Activated T-helper 9 cell treated with anti-CD3 and anti-CD28 coated beads, Interleukin-2, amount 50 U/mL, for 16 hours (primary cell): Measurements from ENCODE around the gene NEBL.
"Not testable (repeated sequence)": the region's sequence is repeated elsewhere in the genome, so short reads cannot be mapped to it uniquely, and the experiment has no call there.

Experiments
- DNase-seq: peaks from one replicate; pipeline ENCODE4 v3.0.0-alpha.2; 2020; ENCODE audit warnings: low read depth

NEBL gene, protein sequence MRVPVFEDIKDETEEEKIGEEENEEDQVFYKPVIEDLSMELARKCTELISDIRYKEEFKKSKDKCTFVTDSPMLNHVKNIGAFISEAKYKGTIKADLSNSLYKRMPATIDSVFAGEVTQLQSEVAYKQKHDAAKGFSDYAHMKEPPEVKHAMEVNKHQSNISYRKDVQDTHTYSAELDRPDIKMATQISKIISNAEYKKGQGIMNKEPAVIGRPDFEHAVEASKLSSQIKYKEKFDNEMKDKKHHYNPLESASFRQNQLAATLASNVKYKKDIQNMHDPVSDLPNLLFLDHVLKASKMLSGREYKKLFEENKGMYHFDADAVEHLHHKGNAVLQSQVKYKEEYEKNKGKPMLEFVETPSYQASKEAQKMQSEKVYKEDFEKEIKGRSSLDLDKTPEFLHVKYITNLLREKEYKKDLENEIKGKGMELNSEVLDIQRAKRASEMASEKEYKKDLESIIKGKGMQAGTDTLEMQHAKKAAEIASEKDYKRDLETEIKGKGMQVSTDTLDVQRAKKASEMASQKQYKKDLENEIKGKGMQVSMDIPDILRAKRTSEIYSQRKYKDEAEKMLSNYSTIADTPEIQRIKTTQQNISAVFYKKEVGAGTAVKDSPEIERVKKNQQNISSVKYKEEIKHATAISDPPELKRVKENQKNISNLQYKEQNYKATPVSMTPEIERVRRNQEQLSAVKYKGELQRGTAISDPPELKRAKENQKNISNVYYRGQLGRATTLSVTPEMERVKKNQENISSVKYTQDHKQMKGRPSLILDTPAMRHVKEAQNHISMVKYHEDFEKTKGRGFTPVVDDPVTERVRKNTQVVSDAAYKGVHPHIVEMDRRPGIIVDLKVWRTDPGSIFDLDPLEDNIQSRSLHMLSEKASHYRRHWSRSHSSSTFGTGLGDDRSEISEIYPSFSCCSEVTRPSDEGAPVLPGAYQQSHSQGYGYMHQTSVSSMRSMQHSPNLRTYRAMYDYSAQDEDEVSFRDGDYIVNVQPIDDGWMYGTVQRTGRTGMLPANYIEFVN

DNA sequence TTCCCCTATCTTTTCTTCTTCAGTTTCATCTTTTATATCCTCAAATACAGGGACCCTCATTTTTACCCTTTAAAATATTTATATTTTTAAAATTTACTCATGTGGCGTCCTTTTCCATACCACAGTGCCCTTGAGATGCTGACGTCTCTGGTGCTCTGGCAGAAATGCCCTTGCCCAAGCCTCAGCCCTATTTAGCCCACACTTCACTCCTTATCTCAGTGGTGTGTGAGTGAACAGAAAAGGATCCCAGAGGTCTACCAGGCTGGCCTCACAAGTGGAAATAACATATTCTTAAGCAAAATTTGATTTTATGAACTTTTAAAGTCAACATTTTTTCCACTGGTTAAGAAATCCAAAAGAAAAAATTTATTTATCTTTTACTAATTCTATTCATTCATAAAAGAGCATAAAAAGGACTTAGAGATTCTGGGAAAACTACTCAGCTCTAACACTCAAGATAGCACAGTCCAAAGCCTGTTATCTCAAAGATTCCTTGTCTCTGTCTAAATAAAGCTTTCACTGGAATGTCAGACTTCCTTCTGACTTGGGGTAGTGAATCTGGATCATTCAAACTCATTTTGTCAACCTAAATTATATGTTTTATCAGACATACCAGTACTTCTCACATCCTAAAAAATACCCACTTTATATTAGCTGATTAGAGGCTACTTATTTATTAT lies at the start of gene NEBL:
NEBL (minus strand) TSS at position 166 of the 680 bp plus-strand sequence; CDS start at position 60, 106 bp downstream.
- no peak for DNase-seq

DNA sequence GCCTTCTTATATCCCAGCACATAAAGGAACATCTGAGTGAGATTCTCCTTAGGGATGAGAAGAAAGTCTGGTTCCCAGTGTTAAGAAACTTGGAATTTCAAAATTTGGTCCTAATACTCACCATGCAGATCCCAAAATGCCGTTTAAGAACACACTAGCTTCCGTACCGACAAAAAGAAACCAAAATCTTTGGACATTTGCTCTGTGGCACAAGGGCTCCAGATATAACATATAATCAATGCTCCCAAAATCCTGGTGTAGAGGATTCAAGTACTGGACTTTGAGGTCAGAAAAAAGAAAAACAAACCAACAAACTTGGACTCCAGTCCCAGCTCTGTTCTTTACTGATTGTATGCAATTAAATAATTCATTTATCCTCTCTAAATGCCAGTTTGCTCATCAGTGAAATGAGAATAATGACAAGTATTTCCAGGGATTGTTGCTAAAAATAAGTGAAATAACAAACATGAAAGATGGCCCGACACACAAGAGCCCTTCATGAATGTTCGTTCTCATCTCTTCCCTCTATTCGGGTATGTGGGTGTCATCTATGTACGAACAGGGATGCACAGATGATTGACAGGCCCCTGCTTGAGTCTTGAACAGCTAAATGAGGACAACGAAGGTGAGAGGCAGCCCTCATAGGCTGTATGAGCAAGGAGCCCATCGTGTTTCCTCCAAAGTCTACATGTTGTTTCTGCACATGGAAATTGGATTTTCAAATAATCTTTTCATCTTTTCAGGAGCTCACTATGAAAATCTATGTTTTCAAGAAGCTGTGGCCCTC lies 48.6 kb upstream of the NEBL start:
- no peak for DNase-seq

DNA sequence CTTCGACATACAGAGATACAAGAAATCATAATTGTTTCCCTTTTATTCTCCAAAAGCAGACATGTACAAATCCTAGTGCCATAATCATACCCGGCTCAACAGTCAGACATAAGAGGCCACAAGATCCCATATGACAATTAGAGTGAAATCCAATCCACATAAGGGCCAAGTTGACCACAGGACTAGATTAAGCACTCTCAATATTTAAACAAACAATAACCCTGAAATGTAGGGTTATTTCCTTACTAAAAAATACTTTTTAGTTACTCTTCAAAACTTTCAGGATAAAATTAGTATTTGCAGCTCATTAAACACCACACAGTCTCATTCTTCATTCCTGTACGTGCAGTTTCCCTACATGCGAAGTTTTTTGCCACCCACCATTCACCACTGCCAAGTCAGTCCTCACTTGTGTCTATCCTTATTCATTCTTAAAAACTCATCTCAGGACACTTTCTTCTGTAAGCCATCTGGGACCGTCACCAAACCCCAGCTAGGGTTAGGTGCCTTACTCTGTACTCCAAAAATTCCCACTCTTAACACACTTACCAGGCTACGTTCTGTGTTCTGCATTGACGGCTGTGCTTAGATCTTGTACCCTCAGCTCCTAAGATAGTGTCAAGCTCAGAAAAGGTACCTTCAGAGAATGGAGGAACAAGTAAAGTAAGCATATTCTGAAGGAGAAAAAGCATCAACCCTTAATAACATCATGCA lies 47.8 kb upstream of the NEBL start:
- no peak for DNase-seq

DNA sequence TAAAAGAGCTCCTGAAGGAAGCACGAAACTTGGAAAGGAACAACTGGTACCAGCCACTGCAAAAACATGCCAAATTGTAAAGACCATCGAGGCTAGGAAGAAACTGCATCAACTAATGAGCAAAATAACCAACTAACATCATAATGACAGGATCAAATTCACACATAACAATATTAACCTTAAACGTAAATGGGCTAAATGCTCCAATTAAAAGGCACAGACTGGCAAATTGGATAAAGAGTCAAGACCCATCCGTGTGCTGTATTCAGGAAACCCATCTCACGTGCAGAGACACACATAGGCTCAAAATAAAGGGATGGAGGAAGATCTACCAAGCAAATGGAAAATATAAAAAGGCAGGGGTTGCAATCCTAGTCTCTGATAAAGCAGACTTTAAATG lies 42.3 kb upstream of the NEBL start:
- DNase-seq: not testable (repeated sequence)

DNA sequence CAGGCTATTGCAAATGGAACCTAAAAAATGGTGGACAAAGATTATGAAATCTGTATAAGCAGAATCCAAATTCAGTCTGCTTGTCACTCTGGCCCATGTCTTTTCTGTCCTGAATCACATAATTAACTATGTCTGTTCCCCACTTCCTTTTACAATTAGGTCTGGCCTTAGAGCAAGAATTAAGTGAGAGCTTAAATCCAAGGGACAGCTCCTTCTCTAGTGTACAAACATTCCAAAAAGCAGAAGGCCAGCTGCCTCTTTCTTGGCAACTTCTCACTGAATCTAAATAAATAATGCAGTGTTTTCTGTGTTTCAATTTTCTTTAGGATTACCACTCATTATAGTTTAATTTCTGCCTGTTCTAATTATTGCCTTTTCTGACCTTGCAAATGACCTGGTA lies 39.3 kb upstream of the NEBL start:
- DNase-seq: no peak

DNA sequence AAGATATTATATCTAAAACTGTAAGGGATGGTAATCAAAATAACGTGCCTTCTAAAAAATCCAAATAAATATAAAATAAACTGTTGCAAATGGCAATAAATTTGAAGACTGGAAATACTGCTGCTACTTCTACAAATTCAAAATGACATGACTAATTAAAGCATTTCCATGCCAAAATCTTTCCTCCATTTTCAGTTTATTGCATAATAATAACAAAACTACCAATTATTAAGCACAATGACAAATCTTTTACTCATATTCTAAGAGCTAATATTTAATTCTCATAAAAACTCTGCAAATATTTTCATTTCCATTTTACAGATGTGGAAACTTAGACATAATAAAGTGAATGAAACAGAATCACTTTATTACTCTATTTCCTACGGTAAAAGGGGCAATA lies 38.8 kb upstream of the NEBL start:
- DNase-seq: no peak

DNA sequence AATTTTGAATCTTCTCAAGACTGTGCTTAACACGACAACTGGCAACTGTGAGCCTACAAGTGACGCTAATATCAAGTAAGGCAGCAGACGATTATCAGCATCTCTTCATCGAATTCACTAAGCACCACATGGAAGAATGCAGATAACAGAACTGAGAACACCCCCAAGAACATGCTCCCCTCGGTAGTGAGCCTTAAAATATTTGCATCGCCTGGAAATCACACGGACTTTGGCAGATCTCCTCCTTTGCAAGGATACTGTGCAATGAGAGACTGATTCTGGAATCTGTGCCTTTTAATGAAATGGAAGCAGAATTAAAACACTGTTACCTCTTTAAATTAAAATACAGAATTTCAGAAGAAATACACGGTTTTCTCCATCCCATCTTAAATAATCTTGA lies 38.2 kb upstream of the NEBL start:
- DNase-seq: no peak

DNA sequence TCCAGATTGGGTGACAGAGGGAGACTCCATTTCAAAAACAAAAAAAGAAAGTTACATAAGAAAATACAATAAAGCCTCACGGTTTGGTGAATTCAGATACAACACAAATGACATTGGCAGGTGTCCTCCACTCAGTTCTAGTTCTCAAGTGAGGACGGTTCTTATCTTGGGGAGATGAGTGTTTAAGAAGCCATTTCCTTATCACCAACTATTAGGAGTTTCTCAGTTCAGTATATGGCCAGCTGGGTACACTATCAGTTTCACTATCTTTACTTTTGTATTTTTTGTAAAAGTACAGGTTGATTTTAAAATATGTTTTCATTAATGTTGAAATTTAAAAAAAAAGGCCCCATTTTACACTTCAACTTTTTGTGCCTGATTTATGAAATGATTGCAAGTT lies 36.6 kb upstream of the NEBL start:
- DNase-seq: no peak

DNA sequence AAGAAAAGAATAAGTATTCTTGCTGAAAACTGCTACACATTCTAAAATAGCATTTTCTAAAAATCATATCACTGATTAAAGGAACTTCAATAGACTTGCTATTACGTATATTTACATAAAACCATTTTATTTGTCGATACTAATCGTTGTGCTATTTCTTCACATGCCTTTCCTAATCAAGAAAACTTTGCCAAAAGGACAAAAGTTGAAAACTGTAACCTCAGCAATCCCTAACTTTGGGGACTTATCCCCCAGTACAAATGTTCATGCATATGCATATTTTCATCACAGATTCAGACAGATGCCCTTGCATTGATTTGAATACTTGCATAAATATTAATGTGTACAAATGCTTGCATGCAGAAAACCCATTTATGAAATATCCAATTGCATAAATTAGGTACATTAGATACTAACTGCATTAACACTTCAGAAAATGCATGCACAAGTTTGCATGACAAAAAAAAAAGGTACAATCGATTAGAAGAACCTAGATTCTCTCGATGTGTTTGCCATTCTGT lies 35.6 kb upstream of the NEBL start:
- DNase-seq: no peak

DNA sequence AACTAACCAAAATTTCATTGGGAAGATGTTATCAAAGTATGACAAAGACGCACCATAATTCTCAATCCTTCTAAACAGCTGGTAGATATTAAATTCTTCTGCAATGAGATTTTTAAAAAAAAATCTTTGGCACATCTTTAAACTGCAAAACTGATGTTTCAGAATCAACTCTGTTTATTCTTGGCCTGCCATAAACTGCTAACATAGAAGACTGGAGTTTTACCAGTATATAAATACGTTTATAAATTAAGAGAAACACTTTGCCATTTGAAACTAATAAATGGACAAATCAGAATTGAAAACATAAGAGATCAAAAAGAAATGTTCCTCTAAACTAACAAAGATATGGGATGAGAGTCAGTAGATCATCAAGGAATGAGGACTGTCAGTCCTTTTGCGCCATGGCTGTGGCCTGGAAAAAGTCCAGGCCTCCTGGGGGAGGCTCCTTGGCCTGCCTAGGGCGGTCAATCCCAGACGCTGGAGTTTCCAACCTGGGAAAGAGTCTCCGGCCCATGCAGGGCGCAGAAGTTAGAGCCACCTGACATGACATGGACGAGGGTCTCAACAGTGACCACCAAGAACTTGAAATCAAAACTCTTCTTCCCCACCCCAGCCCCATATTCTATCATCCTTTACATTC lies 34.2 kb upstream of the NEBL start:
- no peak for DNase-seq

DNA sequence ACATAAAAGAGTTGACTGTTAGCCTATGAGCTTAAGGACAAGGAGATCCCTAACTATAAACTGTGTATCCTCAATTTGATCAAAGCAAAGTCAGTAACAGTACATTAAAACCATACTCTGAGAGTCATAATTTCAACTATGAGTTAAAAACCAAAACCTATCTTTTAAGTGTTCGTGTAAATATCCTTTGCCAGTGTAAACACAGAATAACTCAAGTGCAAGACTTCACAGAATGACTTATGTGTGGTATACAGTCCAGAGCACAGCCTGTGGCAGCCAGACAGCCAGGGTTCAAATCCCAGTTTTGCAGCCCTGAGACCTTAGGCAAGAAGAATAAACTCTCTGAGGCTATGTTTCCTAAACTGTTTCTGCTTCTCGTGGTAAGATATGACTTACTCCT lies 30.3 kb upstream of the NEBL start:
- DNase-seq: no peak

DNA sequence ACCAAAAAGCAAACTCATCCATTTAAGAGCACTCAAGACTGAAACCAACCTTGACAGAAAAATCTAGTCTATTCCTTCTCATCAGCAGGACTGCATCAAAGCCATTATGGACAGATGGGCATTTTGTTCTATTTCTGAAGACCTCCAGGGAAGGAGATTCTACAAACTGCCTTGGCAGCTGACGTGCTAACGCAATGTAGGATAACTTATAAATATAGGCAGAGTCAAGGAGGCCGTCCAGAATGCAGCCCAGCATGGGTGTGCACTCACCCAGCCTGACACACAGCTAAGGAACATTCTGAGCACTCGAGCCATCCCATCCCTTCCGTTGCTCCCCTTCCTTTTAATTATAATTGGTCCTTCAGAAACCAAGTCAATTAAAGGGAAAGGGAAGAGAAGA lies 25.3 kb upstream of the NEBL start:
- no peak for DNase-seq

DNA sequence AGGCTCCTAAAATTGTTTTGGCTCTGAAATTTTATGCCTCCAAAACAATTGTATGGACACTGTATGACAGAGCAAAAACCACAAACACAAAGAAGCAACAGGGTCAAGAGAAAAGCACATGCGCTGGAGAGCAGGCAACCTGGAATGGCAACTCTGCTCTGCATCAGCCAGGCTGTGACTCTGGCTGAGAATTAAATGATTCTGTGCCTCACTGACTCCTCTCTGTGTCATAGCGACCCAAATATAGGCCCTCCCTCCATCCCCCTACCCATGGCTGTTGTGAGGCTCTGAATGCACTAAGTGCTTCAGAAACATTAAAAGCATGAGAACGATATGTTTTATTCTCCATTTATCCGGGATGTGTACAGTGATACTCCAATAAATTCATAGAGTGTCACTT lies 24.9 kb upstream of the NEBL start:
- DNase-seq: no peak

DNA sequence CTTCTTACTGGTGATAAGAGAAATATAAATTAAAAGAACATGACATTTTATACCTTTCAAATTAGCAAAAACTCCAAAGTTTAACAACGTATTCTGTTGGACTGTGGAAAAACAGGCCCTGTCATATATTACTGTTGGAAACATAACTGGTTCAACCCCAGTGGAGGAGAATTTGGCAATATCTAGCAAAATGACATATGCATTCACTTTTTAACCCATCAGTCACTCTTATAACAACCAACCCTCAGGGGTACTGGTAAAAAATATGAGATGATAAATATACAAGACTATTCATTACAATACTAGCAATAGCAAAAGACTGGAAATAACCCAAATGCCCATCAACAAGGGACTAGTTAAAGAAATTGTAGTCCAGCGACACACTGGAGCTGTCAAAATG lies 22.9 kb upstream of the NEBL start:
- DNase-seq: no peak

DNA sequence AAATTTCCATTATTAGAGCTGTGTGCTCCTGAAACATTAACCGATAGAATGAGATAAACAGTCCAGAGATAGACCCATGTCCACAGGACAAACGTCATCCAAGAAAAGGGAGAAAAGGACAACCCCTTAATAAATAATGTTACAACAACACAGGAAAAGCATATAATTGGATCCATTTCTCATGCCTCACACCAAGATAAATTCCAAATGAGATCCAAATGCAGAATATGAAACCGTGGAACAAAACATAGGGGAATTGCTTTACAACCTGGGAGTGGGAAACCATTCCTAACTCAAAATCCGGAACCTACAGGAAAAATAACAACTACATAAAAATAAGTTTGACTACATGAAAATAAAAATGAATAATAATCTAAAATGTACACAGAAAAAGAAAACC lies 22.4 kb upstream of the NEBL start:
- DNase-seq: no peak

DNA sequence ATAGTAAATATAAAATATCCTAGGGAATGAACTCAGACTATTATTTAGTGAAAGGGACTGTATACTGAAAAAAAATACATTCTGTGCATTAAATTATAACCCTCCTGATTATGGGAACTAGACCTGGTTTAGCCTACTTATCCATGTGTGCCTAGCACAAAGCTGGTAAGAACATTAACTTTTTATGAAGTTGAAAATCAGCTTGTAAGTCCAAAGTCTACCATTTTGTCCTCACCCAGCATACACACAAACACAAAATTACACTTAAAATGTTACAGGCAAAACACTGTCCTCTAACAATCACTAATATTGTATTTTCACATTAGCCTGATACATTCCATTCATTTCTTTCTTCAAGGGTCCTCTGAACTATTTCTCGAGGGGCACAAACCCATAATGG lies 19.9 kb upstream of the NEBL start:
- DNase-seq: no peak

DNA sequence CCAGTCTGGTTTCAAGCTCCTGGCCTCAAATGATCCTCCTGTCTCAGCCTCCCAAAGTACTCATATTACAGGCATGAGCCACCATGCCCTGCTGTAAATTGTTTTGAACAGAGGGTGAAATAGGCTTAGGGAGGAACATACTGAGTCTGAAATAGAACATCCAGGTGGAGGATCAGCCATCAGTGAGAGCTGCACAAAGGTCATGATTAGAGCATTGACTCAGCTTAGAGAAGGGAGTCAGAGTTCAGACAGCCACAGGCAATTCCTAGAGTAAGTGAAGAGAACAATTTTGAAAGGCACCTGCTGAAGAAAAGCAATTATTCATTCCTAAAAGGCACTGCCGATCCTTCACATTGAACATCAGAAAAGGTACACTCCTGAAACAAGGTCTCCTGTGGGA lies 15.9 kb upstream of the NEBL start:
- no peak for DNase-seq

DNA sequence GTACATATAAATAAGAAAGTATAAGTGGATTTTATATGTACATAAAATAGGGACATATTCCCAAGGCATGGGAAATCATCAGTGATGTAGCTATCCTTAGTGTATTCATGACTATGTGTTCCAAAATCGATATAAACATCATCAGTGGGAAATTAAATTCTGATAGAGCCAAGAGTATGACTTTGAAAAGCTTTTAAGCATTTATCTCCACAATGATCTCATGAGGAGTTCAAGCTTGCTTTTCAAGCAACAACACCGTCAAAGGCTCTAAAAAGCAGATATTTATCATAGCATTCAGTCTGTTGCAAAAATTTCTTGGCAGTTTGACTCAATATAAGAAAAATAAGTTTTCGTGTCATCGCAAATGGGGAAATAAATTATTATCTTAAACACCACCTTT lies 14.5 kb upstream of the NEBL start:
- no peak for DNase-seq

DNA sequence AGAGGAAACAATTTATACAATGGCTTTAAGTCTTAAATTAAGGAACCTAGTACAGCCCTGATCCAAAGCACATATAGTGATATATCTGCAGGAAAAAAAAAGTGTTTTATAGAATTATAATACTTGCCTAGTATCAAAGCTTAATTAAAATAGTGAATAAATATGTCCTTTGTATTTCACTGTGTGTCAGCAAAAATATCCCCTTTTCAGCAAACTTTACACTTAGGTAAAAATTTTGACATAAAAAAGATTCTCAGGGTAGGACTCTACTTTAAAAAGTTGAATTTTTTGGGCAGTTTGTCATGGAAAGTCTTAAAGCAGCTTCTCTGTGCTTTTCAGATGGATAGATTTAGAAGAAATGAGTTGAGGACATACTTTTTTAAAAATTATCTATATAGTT lies 12.7 kb upstream of the NEBL start:
- no peak for DNase-seq

DNA sequence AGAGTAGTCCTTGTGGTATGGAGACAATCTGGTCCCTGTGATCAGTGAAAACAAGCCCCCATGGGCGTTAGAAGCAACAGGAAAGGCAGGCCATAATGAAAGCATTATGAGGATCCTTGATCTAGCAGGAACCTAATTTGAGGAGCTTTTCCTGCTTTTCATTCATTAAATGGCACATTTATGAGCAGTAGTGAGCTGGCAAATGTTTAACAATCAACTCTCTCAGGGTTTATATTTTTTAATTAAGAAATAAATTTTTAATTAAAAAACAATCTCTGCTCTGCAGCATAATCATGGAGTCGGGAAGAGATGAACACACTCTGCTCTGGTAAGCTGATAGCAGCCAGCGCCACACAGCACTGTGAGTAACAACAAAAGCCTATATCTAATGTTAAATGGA lies 11.3 kb upstream of the NEBL start:
- no peak for DNase-seq
